BLaER1 (cell line): ENCODE data around the gene HCLS1.

Source experiments
- H3K27ac ChIP-seq: shearing (Covaris generic); formaldehyde crosslinking; 2 replicates; pipeline ENCODE4 v1.8.1; 2022
- H3K27me3 ChIP-seq: shearing (Covaris generic); formaldehyde crosslinking; 2 replicates; pipeline ENCODE4 v1.8.1; 2022
- H3K36me3 ChIP-seq: shearing (Covaris generic); formaldehyde crosslinking; 2 replicates; pipeline ENCODE4 v1.8.1; 2022
- H3K4me1 ChIP-seq: shearing (Covaris generic); formaldehyde crosslinking; 2 replicates; pipeline ENCODE4 v1.8.1; 2022
- H3K4me2 ChIP-seq: shearing (Covaris generic); formaldehyde crosslinking; 2 replicates; pipeline ENCODE4 v1.8.1; 2022
- H3K4me3 ChIP-seq: shearing (Covaris generic); formaldehyde crosslinking; 2 replicates; pipeline ENCODE4 v1.8.1; 2022
- H3K9ac ChIP-seq: shearing (Covaris generic); formaldehyde crosslinking; 2 replicates; pipeline ENCODE4 v1.8.1; 2022
- H3K9me3 ChIP-seq: shearing (Covaris generic); formaldehyde crosslinking; 2 replicates; pipeline ENCODE4 v1.8.1; 2022
- H4K20me1 ChIP-seq: shearing (Covaris generic); formaldehyde crosslinking; 2 replicates; pipeline ENCODE4 v1.8.1; 2022
- Cebpa-rat ChIP-seq: shearing (Covaris generic); IDR thresholded peaks from 2 replicates; pipeline ENCODE4 v1.8.1; 2022

Gene HCLS1

GRCh38 chr3:121637922-121638321 lies 22.8 kb downstream of the HCLS1 start:
- Histone ChIP-seq H3K36me3 (peaks cover 87% of the 10 kb centered on the region), H4K20me1 (no peaks in the 10 kb centered on the region), H3K9me3 (no peaks in the 10 kb centered on the region), H3K27me3 (no peaks in the 10 kb centered on the region), H3K27ac (no peak overlapping the region), H3K9ac (no peak overlapping the region), H3K4me3 (no peak overlapping the region), H3K4me1 (no peaks in the 10 kb centered on the region), H3K4me2 (no peak overlapping the region)
- TF ChIP-seq Cebpa-rat: no peak

- Histone ChIP-seq H3K4me2 (no peak overlapping the region), H3K4me3 (no peak overlapping the region), H3K36me3 (peaks cover 61% of the 10 kb centered on the region), H3K9me3 (no peaks in the 10 kb centered on the region), H3K27ac (no peak overlapping the region), H4K20me1 (no peaks in the 10 kb centered on the region), H3K27me3 (no peaks in the 10 kb centered on the region), H3K9ac (no peak overlapping the region), H3K4me1 (no peaks in the 10 kb centered on the region)
- TF ChIP-seq Cebpa-rat: no peak
These were observed 30.3 kb downstream of the HCLS1 start for GRCh38 chr3:121630355-121630754.

- TF ChIP-seq Cebpa-rat: no peak
- Histone ChIP-seq H3K36me3 (peaks cover 53% of the 10 kb centered on the region), H3K9ac (no peak overlapping the region), H3K9me3 (no peaks in the 10 kb centered on the region), H3K4me3 (no peak overlapping the region), H3K27me3 (no peaks in the 10 kb centered on the region), H3K27ac (no peak overlapping the region), H3K4me2 (no peak overlapping the region), H3K4me1 (no peaks in the 10 kb centered on the region), H4K20me1 (no peaks in the 10 kb centered on the region)
These were observed 31.1 kb downstream of the HCLS1 start for GRCh38 chr3:121629601-121630000.

GRCh38 chr3:121627622-121628021 lies 33.1 kb downstream of the HCLS1 start:
- TF ChIP-seq Cebpa-rat: no peak
- no peak overlapping the region for H3K27ac ChIP-seq
- no peaks in the 10 kb centered on the region for H3K4me1 ChIP-seq
- H3K36me3 ChIP-seq: peaks cover 34% of the 10 kb centered on the region
- H3K9ac ChIP-seq: no peak overlapping the region
- no peaks in the 10 kb centered on the region for H3K27me3 ChIP-seq
- H3K4me2 ChIP-seq: no peak overlapping the region
- no peaks in the 10 kb centered on the region for H3K9me3 ChIP-seq
- no peaks in the 10 kb centered on the region for H4K20me1 ChIP-seq
- no peak overlapping the region for H3K4me3 ChIP-seq

GRCh38 chr3:121627211-121627610 lies 33.5 kb downstream of the HCLS1 start:
- H4K20me1 ChIP-seq: no peaks in the 10 kb centered on the region
- TF ChIP-seq Cebpa-rat: no peak
- H3K36me3 ChIP-seq: peaks cover 29% of the 10 kb centered on the region
- no peaks in the 10 kb centered on the region for H3K9me3 ChIP-seq
- H3K27ac ChIP-seq: no peak overlapping the region
- no peaks in the 10 kb centered on the region for H3K4me1 ChIP-seq
- H3K9ac ChIP-seq: no peak overlapping the region
- H3K4me3 ChIP-seq: no peak overlapping the region
- no peak overlapping the region for H3K4me2 ChIP-seq
- no peaks in the 10 kb centered on the region for H3K27me3 ChIP-seq

GRCh38 chr3:121626495-121626894 lies 34.2 kb downstream of the HCLS1 start:
- H3K9ac ChIP-seq: no peak overlapping the region
- H3K4me1 ChIP-seq: no peaks in the 10 kb centered on the region
- H3K4me2 ChIP-seq: no peak overlapping the region
- TF ChIP-seq Cebpa-rat: no peak
- no peak overlapping the region for H3K27ac ChIP-seq
- no peaks in the 10 kb centered on the region for H4K20me1 ChIP-seq
- no peaks in the 10 kb centered on the region for H3K9me3 ChIP-seq
- no peak overlapping the region for H3K4me3 ChIP-seq
- H3K36me3 ChIP-seq: peaks cover 22% of the 10 kb centered on the region
- no peaks in the 10 kb centered on the region for H3K27me3 ChIP-seq

- H3K4me1 ChIP-seq: no peaks in the 10 kb centered on the region
- H3K4me3 ChIP-seq: no peak overlapping the region
- no peaks in the 10 kb centered on the region for H3K9me3 ChIP-seq
- no peak overlapping the region for H3K27ac ChIP-seq
- TF ChIP-seq Cebpa-rat: no peak
- H3K27me3 ChIP-seq: no peaks in the 10 kb centered on the region
- no peak overlapping the region for H3K4me2 ChIP-seq
- no peaks in the 10 kb centered on the region for H4K20me1 ChIP-seq
- H3K9ac ChIP-seq: no peak overlapping the region
- H3K36me3 ChIP-seq: peaks cover 3% of the 10 kb centered on the region
These were observed 36.4 kb downstream of the HCLS1 start for GRCh38 chr3:121624147-121624899.

DNA sequence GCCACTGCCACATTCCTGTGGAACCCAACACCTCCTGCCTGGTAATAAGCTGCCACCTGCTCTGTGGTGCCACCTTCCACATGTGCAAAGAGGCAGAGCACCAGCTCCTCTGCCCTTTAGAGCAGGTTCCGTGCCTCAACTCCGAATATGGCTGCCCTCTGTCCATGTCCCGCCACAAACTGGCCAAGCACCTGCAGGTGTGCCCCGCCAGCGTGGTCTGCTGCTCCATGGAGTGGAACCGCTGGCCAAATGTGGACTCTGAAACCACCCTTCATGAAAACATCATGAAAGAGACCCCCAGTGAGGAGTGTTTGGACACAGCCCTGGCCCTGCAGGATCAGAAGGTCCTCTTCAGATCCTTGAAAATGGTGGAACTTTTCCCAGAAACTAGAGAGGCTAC lies 39.2 kb downstream of the HCLS1 start:
- H3K4me3 ChIP-seq: no peak overlapping the region

DNA sequence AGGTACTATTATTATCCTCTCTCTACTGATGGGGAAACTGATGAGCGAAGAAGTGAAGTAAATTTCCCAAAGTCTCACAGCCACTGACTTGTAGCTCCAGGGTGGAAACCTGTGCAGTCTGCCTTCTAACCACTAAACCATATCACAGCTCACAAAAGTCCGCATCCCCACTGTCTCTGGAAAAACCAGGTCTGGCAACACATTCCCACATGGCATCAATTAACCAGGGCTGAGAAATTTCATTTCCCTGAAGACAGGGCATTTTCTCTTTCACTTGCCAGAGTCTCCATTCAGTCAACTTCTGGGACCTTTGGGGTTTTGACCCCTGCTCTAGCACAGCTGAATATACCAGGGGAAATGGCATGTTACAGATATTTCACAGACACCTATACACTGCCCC lies 41.0 kb downstream of the HCLS1 start:
- no peak for TF ChIP-seq Cebpa-rat

More for the DNA sequence above, 39.2 kb downstream of the HCLS1 start:
- Histone ChIP-seq H3K27ac (no peak overlapping the region), H3K9ac (no peak overlapping the region), H4K20me1 (no peaks in the 10 kb centered on the region), H3K4me1 (no peaks in the 10 kb centered on the region), H3K27me3 (no peaks in the 10 kb centered on the region), H3K4me2 (no peak overlapping the region), H3K36me3 (no peaks in the 10 kb centered on the region), H3K9me3 (no peaks in the 10 kb centered on the region)
- no peak for TF ChIP-seq Cebpa-rat

GRCh38 chr3:121606106-121606505 lies 54.6 kb downstream of the HCLS1 start:
- no peak overlapping the region for H3K27ac ChIP-seq
- no peak for TF ChIP-seq Cebpa-rat

More for the DNA sequence above, 41.0 kb downstream of the HCLS1 start:
- H4K20me1 ChIP-seq: no peaks in the 10 kb centered on the region
- H3K9me3 ChIP-seq: no peaks in the 10 kb centered on the region
- no peaks in the 10 kb centered on the region for H3K27me3 ChIP-seq
- no peaks in the 10 kb centered on the region for H3K4me1 ChIP-seq
- no peak overlapping the region for H3K27ac ChIP-seq
- H3K4me3 ChIP-seq: no peak overlapping the region
- no peaks in the 10 kb centered on the region for H3K36me3 ChIP-seq
- H3K9ac ChIP-seq: no peak overlapping the region
- no peak overlapping the region for H3K4me2 ChIP-seq

More at GRCh38 chr3:121606106-121606505, 54.6 kb downstream of the HCLS1 start:
- H4K20me1 ChIP-seq: no peaks in the 10 kb centered on the region
- no peak overlapping the region for H3K9ac ChIP-seq
- no peaks in the 10 kb centered on the region for H3K36me3 ChIP-seq
- H3K4me3 ChIP-seq: no peak overlapping the region
- H3K4me1 ChIP-seq: no peaks in the 10 kb centered on the region
- no peaks in the 10 kb centered on the region for H3K9me3 ChIP-seq
- no peaks in the 10 kb centered on the region for H3K27me3 ChIP-seq
- no peak overlapping the region for H3K4me2 ChIP-seq
